ENCODE data around the gene ZMIZ2.

GRCh38 chr7:44755698-44756627 is 7.3 kb downstream of the ZMIZ2 start:
- no peak for TF ChIP-seq CTCF (IDR thresholded peaks at IDR 0.05; ENCODE audit: insufficient read depth, low read depth, low read length)
- no peak for TF ChIP-seq EZH2 (IDR thresholded peaks at IDR 0.05; ENCODE audit: insufficient read depth, low read length)
